ENCODE data around the gene PRR16. TPM values are rescaled to one million over a fixed set of nuclear protein-coding genes. Genes with fewer than 3 reads are reported as not detected.

Gene PRR16
- total and polyA plus RNA-seq, 2 of the 13 experiments (the other 11 are each of a cell fraction or from before 2014, with no cell fraction given), result not detected

- no peak overlapping the region for H3K9ac ChIP-seq (ENCODE audit: insufficient read depth, low read depth, low read length)
- H3K4me2 ChIP-seq (ENCODE audit: low read depth, low read length), result no peak overlapping the region
- no peaks in the 10 kb centered on the region for H4K20me1 ChIP-seq (ENCODE audit: insufficient read depth, low read length)
- no peak for TF ChIP-seq ZNF598 (CRISPR knock-in tag; IDR thresholded peaks at IDR 0.05; ENCODE audit: borderline replicate concordance)
- TF ChIP-seq NCOR1 (IDR thresholded peaks at IDR 0.05; ENCODE audit: borderline replicate concordance, low read length), result no peak
- TF ChIP-seq JDP2 (CRISPR knock-in tag; IDR thresholded peaks at IDR 0.05; ENCODE audit: borderline replicate concordance), result no peak
- no peak for TF ChIP-seq NONO (IDR thresholded peaks at IDR 0.05)
- TF ChIP-seq NONO (CRISPR knock-in tag; conservative IDR thresholded peaks at IDR 0.05), result no peak
- TF ChIP-seq ZNF546 (CRISPR knock-in tag; conservative IDR thresholded peaks at IDR 0.05), result no peak
- TF ChIP-seq RXRB (CRISPR knock-in tag; IDR thresholded peaks at IDR 0.05; ENCODE audit: borderline replicate concordance), result no peak
- TF ChIP-seq MAFG (CRISPR knock-in tag; IDR thresholded peaks at IDR 0.05), result no peak
- no peak for TF ChIP-seq ZNF143 (CRISPR knock-in tag; IDR thresholded peaks at IDR 0.05)
- TF ChIP-seq, protein P1, sequence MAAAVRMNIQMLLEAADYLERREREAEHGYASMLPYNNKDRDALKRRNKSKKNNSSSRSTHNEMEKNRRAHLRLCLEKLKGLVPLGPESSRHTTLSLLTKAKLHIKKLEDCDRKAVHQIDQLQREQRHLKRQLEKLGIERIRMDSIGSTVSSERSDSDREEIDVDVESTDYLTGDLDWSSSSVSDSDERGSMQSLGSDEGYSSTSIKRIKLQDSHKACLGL (CRISPR knock-in tag; IDR thresholded peaks at IDR 0.05), result no peak
- no peak for TF ChIP-seq GTF3A (CRISPR knock-in tag; conservative IDR thresholded peaks at IDR 0.05)
- no peak for TF ChIP-seq JUNB (CRISPR knock-in tag; IDR thresholded peaks at IDR 0.05; ENCODE audit: borderline replicate concordance)
- TF ChIP-seq FOXJ3 (CRISPR knock-in tag; IDR thresholded peaks at IDR 0.05; ENCODE audit: borderline replicate concordance), result no peak
- no peak for TF ChIP-seq UBTF (CRISPR knock-in tag; IDR thresholded peaks at IDR 0.05)
- no peak for TF ChIP-seq CREB3 (CRISPR knock-in tag; IDR thresholded peaks at IDR 0.05)
- TF ChIP-seq ZNF232 (CRISPR knock-in tag; IDR thresholded peaks at IDR 0.05; ENCODE audit: borderline replicate concordance), result no peak
- TF ChIP-seq, protein P2, sequence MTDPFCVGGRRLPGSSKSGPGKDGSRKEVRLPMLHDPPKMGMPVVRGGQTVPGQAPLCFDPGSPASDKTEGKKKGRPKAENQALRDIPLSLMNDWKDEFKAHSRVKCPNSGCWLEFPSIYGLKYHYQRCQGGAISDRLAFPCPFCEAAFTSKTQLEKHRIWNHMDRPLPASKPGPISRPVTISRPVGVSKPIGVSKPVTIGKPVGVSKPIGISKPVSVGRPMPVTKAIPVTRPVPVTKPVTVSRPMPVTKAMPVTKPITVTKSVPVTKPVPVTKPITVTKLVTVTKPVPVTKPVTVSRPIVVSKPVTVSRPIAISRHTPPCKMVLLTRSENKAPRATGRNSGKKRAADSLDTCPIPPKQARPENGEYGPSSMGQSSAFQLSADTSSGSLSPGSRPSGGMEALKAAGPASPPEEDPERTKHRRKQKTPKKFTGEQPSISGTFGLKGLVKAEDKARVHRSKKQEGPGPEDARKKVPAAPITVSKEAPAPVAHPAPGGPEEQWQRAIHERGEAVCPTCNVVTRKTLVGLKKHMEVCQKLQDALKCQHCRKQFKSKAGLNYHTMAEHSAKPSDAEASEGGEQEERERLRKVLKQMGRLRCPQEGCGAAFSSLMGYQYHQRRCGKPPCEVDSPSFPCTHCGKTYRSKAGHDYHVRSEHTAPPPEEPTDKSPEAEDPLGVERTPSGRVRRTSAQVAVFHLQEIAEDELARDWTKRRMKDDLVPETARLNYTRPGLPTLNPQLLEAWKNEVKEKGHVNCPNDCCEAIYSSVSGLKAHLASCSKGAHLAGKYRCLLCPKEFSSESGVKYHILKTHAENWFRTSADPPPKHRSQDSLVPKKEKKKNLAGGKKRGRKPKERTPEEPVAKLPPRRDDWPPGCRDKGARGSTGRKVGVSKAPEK (CRISPR knock-in tag; IDR thresholded peaks at IDR 0.05; ENCODE audit: borderline replicate concordance), result no peak
- TF ChIP-seq ZNF552 (CRISPR knock-in tag; IDR thresholded peaks at IDR 0.05; ENCODE audit: borderline replicate concordance), result no peak
- no peaks in the 10 kb centered on the region for H3K79me2 ChIP-seq (ENCODE audit: insufficient read depth, low read length)
- in situ Hi-C loops (cut with HindIII; ENCODE audit: extremely low pct_ligation_motif_present, low pct_unique_long_range_greater_than_20kb), result no loop called here
- H3K27ac ChIP-seq (ENCODE audit: extremely low read length, insufficient read depth, low read length), result no peak overlapping the region
- intact Hi-C loops (cut with micrococcal nuclease; ENCODE audit: unreplicated experiment), result no loop called here
- H3K36me3 ChIP-seq (replicated peaks in 1 of 2; ENCODE audit: control insufficient read depth in 1 of 2, insufficient read depth in 2 of 2, low read length in 2 of 2), result no peaks in the 10 kb centered on the region
- POLR2A ChIA-PET, result no interaction called here
- no peaks in the 10 kb centered on the region for H3K9me3 ChIP-seq (ENCODE audit: low read length)
- H3K4me1 ChIP-seq (ENCODE audit: insufficient read depth, low read length), result no peaks in the 10 kb centered on the region
- H3K4me3 ChIP-seq (replicated peaks in 1 of 3; ENCODE audit: insufficient read depth in 1 of 3, low read depth in 2 of 3, low read length in 3 of 3), result no peak overlapping the region
- no TSS peak for BruUV-seq (replicated peaks)
- no peak overlapping the region for H2AFZ ChIP-seq (ENCODE audit: low read length)
- ATAC-seq (no peak), FAIRE-seq (no peak), DNase-seq (ENCODE audit: low spot score) (no peak)
- no peaks in the 10 kb centered on the region for H3K27me3 ChIP-seq (ENCODE audit: control insufficient read depth in 1 of 2, insufficient read depth in 2 of 2, low read length in 2 of 2)
- whole genome bisulfite sequencing (ENCODE audit: low lambda C conversion rate), result 2% methylated on average over 2 of the region's 2 CpGs
- CTCF ChIA-PET (ENCODE audit: low intra/inter-chr PET ratio, low total read pairs), result no interaction called here
Observed at GRCh38 chr5:120538149-120538548, 74.0 kb downstream of the PRR16 start.
